Measurements from ENCODE around the gene LRPAP1.

DNA sequence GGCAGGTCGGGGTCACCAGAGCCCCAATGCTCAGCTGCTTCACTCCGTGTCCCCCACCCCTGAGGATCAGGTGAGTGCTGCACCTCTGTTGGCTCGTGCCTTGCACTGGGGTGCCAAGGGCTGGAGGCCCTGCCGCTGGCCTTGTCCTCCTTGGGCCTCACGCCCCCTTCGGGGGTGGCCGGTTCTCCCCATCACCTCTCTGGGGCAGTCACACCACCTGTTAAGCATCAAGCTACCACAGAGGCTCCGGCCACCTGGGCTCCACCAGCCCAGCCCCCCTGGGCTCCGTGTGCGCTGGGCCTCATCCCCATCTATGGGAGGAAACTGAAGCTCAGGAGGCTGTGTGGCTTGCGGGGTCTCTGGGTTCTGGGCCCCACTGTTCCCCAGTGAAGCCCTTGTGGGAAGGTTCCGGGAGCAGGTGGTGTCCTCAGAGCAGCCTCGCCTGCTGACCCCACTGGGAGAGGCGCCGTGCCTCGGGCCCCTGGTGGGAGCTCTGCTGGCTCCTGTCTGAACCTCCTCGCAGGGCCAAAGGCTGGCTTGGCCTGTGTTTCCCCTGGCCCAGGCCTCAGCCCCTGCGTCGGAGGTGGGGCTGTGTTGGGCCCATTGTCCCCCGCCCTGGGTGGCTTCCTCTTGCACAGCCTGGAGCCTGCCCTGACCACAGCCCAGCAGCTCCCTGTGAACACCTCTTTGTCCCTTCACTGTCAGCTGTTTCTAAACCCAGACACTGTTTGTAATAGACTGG, 38.3 kb downstream of the LRPAP1 start:
- TF ChIP-seq, protein P1, sequence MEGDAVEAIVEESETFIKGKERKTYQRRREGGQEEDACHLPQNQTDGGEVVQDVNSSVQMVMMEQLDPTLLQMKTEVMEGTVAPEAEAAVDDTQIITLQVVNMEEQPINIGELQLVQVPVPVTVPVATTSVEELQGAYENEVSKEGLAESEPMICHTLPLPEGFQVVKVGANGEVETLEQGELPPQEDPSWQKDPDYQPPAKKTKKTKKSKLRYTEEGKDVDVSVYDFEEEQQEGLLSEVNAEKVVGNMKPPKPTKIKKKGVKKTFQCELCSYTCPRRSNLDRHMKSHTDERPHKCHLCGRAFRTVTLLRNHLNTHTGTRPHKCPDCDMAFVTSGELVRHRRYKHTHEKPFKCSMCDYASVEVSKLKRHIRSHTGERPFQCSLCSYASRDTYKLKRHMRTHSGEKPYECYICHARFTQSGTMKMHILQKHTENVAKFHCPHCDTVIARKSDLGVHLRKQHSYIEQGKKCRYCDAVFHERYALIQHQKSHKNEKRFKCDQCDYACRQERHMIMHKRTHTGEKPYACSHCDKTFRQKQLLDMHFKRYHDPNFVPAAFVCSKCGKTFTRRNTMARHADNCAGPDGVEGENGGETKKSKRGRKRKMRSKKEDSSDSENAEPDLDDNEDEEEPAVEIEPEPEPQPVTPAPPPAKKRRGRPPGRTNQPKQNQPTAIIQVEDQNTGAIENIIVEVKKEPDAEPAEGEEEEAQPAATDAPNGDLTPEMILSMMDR (IDR thresholded peaks at IDR 0.05 in 8 of 11, conservative IDR thresholded peaks at IDR 0.05 in 3 of 11), result no peak
- no peak for TF ChIP-seq POLR2A (IDR thresholded peaks at IDR 0.05)

Data from spleen (tissue), 7 donors.